Transverse colon (tissue), 4 donors: ENCODE measurements around the gene SMAD6. TPM values are rescaled to one million over a fixed set of nuclear protein-coding genes. Genes with fewer than 3 reads are reported as not detected.

ENCODE experiments used
- DNase-seq: peaks from one replicate; pipeline ENCODE4 v3.0.0-alpha.2; 2019
- H3K27ac ChIP-seq, 4 donors: fragments of 200-600 bp; sonication (generic); 2 replicates each; pipeline ENCODE4 v1.5.1; 2016 to 2018; ENCODE audit warnings: inconsistent platforms in 4 of 4
- H3K27me3 ChIP-seq: fragments of 200-600 bp; sonication (generic); 2 replicates; pipeline ENCODE4 v1.5.1; 2017; ENCODE audit warnings: inconsistent platforms
- H3K36me3 ChIP-seq, 4 donors: fragments of 200-600 bp; sonication (generic); 2 replicates each; pipeline ENCODE4 v1.5.1; 2017 to 2019; ENCODE audit warnings: inconsistent platforms in 4 of 4
- H3K4me1 ChIP-seq, 4 donors: fragments of 200-600 bp; sonication (generic); 2 replicates each; pipeline ENCODE4 v1.5.1; 2017 to 2020; ENCODE audit warnings: inconsistent platforms in 4 of 4
- H3K4me3 ChIP-seq, 4 donors: fragments of 200-600 bp; sonication (generic); 1 replicate in 1 of 4; 2 replicates in 3 of 4; pipeline versions ENCODE4 v1.5.1 to v1.6.1; 2017 to 2019; ENCODE audit warnings: inconsistent platforms in 4 of 4
- H3K9me3 ChIP-seq, 2 donors: fragments of 200-600 bp; sonication (generic); 2 replicates each; pipeline ENCODE4 v1.5.1; 2017 to 2019; ENCODE audit warnings: inconsistent platforms in 2 of 2
- CTCF ChIP-seq, 5 experiments: fragments of 200-600 bp in 3 of 5; fragments of 450-650 bp in 2 of 5; sonication (generic) in 3 of 5; IDR thresholded peaks; 1 replicate in 2 of 5; 2 replicates in 3 of 5; pipeline ENCODE4 v1.5.1; 2016 to 2017; ENCODE audit warnings: antibody characterized with exemption in 5 of 5, inconsistent platforms in 3 of 5, mild to moderate bottlenecking in 2 of 5, moderate library complexity in 1 of 5
- EP300 ChIP-seq: sonication (generic); formaldehyde crosslinking; IDR thresholded peaks from one replicate; pipeline ENCODE4 v1.6.1; 2017; ENCODE audit warnings: antibody characterized with exemption, low read depth
- POLR2A ChIP-seq: fragments of 450-650 bp; IDR thresholded peaks from one replicate; pipeline ENCODE4 v1.6.1; 2016; ENCODE audit warnings: antibody characterized with exemption, mild to moderate bottlenecking, moderate library complexity
- POLR2AphosphoS5 ChIP-seq, 3 donors: sonication (generic); formaldehyde crosslinking; IDR thresholded peaks; one replicate each; pipeline ENCODE4 v1.6.1; 2016; ENCODE audit warnings: antibody characterized with exemption in 3 of 3
- WGBS, 2 donors: methylation state at CpG; one replicate each; pipeline ENCODE4 v1.1.5; 2018; ENCODE audit warnings: low coverage in 1 of 2; 5-methylcytosine and 5-hydroxymethylcytosine counted together
- in situ Hi-C, 4 donors: fragments of 200-750 bp; cut with MboI; loops; one replicate each; pipeline versions ENCODE4 v1.15.0 to v1.15.1; 2017; ENCODE audit warnings: low sequenced_read_pairs in 3 of 4, low pct_ligation_motif_present in 1 of 4, low pct_unique_long_range_greater_than_20kb in 1 of 4
- intact Hi-C: fragments of 100-400 bp; cut with DNase I; formaldehyde crosslinking; loops from one replicate; pipeline ENCODE4 v1.15.1; 2023; ENCODE audit warnings: low total_unique reads
- total RNA-seq, 4 donors: library from RNA; depleted of rRNA; stranded (reverse); fragments of >200 nt; gene quantifications; one replicate each; pipeline ENCODE4 v1.1.0, GENCODE V29; 2016

SMAD6 gene
- total RNA-seq, 4 donors from 2014 or later, result 6.7 to 214 (median 9.3) TPM

GRCh38 chr15:66822114-66822513, 120.1 kb downstream of the SMAD6 start:
- H3K27me3 ChIP-seq, result no peaks in the 10 kb centered on the region
- no peak overlapping the region for H3K27ac ChIP-seq
- intact Hi-C loops (no loop called here), in situ Hi-C loops (no loop called here)
- 88% methylated on average over 8 of the region's 8 CpGs; no CpG with 5 or more reads in 1 of the 2 donors for WGBS, 2 donors
- no peaks in the 10 kb centered on the region for H3K9me3 ChIP-seq
- H3K4me3 ChIP-seq, result no peak overlapping the region
- TF ChIP-seq POLR2AphosphoS5 (IDR thresholded peaks at IDR 0.05), result no peak
- TF ChIP-seq POLR2A, result no peak
- no peak for DNase-seq
- H3K36me3 ChIP-seq, result no peaks in the 10 kb centered on the region
- no peaks in the 10 kb centered on the region for H3K4me1 ChIP-seq

- no peak for TF ChIP-seq POLR2A
- TF ChIP-seq POLR2AphosphoS5 (IDR thresholded peaks at IDR 0.05), result no peak
- TF ChIP-seq CTCF (IDR thresholded peaks at IDR 0.05), result no peak
- TF ChIP-seq EP300, result no peak
- WGBS, 2 donors, result 90% methylated on average over 4 of the region's 4 CpGs; no CpG with 5 or more reads in 1 of the 2 donors
- in situ Hi-C loops (no loop called here), intact Hi-C loops (no loop called here)
- H3K4me3 ChIP-seq, result no peak overlapping the region
- no peaks in the 10 kb centered on the region for H3K27me3 ChIP-seq
- no peak for DNase-seq
- H3K36me3 ChIP-seq, result no peaks in the 10 kb centered on the region
- no peak overlapping the region for H3K27ac ChIP-seq
- no peaks in the 10 kb centered on the region for H3K9me3 ChIP-seq
- no peaks in the 10 kb centered on the region for H3K4me1 ChIP-seq
Measured at GRCh38 chr15:66822576-66822975, 120.5 kb downstream of the SMAD6 start.

- intact Hi-C loops, result no loop called here
- in situ Hi-C loops, result no loop called here
- Histone ChIP-seq H3K36me3 (no peaks in the 10 kb centered on the region), H3K27me3 (no peaks in the 10 kb centered on the region), H3K4me1 (no peaks in the 10 kb centered on the region), H3K4me3 (no peak overlapping the region), H3K9me3 (no peaks in the 10 kb centered on the region), H3K27ac (no peak overlapping the region)
- no peak for TF ChIP-seq POLR2A
- no peak for TF ChIP-seq POLR2AphosphoS5 (IDR thresholded peaks at IDR 0.05)
- DNase-seq, result no peak
- WGBS, 2 donors, result 89 to 100% methylated on average over 3 to 9 of the region's 9 CpGs
Measured at GRCh38 chr15:66823601-66824000, 121.6 kb downstream of the SMAD6 start.

GRCh38 chr15:66824424-66824823, 122.4 kb downstream of the SMAD6 start:
- H3K27me3 ChIP-seq, result no peaks in the 10 kb centered on the region
- intact Hi-C loops (no loop called here), in situ Hi-C loops (no loop called here)
- no peaks in the 10 kb centered on the region for H3K36me3 ChIP-seq
- H3K4me3 ChIP-seq, result no peak overlapping the region
- DNase-seq, result no peak
- H3K27ac ChIP-seq, result no peak overlapping the region
- no peaks in the 10 kb centered on the region for H3K4me1 ChIP-seq
- WGBS, 2 donors, result 90 to 94% methylated on average over 2 to 3 of the region's 3 CpGs
- TF ChIP-seq EP300 (no peak), POLR2A (no peak)
- H3K9me3 ChIP-seq, result no peaks in the 10 kb centered on the region

- H3K4me3 ChIP-seq, result no peak overlapping the region
- intact Hi-C loops, result no loop called here
- H3K9me3 ChIP-seq, result no peaks in the 10 kb centered on the region
- H3K27me3 ChIP-seq, result no peaks in the 10 kb centered on the region
- H3K27ac ChIP-seq, result no peak overlapping the region
- DNase-seq, result no peak
- no peaks in the 10 kb centered on the region for H3K36me3 ChIP-seq
- TF ChIP-seq CTCF (IDR thresholded peaks at IDR 0.05) (no peak), POLR2A (no peak), EP300 (no peak), POLR2AphosphoS5 (IDR thresholded peaks at IDR 0.05) (no peak)
- WGBS, 2 donors, result 95% methylated on average over 3 of the region's 3 CpGs; no CpG with 5 or more reads in 1 of the 2 donors
- in situ Hi-C loops, result no loop called here
- H3K4me1 ChIP-seq, result no peaks in the 10 kb centered on the region
Measured at GRCh38 chr15:66825139-66825538, 123.1 kb downstream of the SMAD6 start.

- in situ Hi-C loops (no loop called here), intact Hi-C loops (no loop called here)
- H3K4me1 ChIP-seq, result no peaks in the 10 kb centered on the region
- no peaks in the 10 kb centered on the region for H3K27me3 ChIP-seq
- 90% methylated on average over 5 of the region's 7 CpGs; no CpG with 5 or more reads in 1 of the 2 donors for whole genome bisulfite sequencing, 2 donors
- TF ChIP-seq POLR2A (no peak), EP300 (no peak), CTCF (IDR thresholded peaks at IDR 0.05) (no peak)
- H3K9me3 ChIP-seq, result no peaks in the 10 kb centered on the region
- no peaks in the 10 kb centered on the region for H3K36me3 ChIP-seq
- no peak overlapping the region for H3K4me3 ChIP-seq
- DNase-seq, result no peak
- no peak overlapping the region for H3K27ac ChIP-seq
Measured at GRCh38 chr15:66825731-66826130, 123.7 kb downstream of the SMAD6 start.
